HG02973 (cell line): ENCODE measurements around the gene AGAP1.
A peak's percentile ranks its signal among the peaks of the same experiment; 100 is the strongest.

Source experiments
- ATAC-seq: cut with Tn5 transposase; IDR thresholded peaks from one replicate; pipeline ENCODE4 v1.9.1; 2021; ENCODE audit warnings: moderate library complexity; ENCODE audit not compliant: unreplicated experiment

Gene AGAP1

DNA sequence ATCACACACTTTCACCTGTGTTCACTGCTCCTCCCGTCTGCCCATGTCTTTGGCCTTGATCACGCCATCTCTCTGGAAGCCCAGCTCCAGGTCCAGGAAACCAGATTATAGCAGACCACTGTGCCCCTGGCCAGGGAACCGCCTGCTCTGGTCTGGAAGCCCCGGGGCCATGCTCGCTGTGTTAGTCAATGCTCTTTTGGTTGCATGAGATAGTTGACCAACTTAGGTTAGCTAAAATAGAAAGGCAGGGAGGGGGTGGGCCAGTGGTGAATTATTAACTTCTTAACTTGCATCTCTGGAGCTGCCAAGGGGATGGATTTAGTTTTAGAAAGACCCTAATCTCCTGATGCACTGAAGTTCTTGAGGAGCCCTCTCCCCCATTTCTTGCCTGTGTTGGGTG is 232.7 kb downstream of the AGAP1 start:
- no peak for ATAC-seq

DNA sequence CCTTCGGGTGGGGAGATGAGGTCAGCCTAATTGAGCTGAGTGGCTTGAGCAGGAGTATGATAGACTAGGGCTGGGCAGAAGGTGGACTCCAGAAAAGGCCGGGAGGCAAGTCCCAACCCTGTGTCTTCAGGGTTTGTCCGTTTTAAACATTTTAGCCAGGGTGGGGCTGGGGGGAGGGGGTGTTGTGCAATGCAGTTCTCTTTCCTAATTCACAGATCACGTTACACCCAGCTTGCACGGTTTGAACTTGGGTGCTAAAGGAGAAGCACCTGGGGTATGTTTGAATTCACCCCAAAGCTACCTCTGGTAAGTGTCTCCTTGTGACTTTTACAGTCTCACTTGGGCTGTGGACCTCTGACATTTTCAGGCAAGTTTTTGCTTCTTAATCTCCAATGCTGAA is 233.3 kb downstream of the AGAP1 start:
- no peak for ATAC-seq

DNA sequence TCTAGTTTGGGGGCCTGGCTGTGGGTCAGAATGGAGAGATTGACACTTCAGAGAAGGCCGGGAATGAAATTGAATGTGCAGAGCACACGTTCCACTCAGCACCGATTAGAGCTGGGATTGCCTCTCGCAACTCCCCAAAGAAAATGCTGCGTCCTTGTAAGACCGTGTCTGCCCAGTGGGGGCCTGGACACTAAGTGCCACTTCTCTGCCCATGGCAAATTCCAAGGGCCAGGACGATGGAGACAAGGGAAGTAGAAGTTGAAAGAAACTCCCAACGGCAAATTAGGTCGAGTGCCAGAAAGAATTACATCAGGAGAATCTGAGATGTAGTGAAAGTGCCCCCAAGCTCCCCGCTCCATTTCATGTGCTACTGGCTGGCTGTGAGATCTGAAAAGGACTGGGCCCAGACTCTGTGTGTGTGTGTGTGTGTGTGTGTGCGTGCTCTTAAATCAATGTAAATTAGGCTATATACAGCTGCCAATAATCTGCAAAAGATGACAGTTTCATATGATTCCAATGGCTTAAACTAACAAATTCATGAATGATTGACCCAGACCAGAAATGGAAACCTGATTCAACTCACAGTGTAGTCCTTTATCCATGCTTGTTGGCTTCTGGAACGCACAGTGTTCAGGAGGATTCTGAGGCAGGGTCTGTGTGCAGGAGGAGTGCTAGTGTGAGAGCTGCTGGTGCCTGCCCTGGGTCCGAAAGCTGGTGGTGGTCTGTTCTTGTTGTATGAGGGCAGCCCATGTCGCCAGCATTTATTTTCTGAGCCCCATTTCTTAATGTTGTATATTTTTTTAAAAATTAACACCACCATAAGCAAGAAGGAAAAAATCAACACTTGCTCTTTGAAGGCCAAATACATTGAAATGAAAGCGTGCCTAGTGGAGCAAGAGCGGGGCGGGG is 234.3 kb downstream of the AGAP1 start:
- no peak for ATAC-seq

DNA sequence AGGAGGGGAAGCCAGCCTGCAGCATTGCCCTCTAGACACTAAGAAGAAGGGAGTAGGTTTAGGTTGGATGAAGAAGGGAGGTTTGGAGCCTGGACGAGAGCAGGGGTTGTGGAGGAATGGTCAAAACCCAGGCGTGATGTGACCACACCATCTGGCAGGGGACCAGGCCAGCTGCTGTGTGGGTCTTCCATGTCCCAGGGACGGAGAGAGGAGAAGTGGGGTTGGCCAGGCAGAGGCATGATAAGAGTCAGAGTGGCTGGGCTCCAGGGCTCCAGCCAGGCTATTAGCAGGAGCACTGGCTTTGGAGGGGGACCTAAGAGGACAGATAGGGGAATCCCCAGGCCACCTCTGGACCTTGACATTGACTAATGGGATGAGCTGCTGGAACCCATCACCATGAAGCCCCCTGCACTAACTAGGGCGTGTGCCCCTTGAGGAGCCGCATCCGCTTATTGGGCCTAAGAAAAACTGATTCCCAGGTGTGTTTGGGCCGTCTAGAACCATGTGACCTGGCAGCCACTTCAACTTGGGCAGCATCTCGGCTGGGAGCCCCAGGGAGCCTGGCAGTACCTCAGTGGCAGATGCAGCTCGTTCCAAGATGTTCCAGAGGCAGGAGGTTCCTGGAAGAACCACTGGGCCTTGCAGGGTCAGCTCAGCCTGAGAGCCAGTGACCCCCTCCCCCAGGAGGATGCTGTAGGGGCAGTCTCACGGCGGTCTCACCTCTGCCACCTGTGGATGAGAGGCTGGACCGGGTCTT is 235.1 kb downstream of the AGAP1 start:
- ATAC-seq: no peak

DNA sequence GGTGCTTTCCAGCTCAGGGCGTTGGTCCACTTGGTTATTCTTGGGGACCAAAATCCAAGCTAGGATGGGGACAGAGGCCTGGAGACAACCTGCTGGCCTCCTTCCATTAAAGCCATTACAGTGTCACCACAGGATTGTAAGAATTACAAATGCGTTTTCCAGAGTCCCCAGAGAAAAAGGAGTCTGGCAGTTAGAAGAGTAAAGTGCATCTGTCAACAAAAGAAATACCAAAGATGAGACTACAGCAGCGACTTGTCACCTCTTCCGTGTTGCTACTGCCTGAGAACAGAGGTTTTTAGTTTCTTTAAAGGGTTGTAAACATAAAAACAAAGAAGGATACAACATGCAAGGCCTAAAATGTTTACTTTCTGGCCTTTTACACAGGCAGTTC is 235.7 kb downstream of the AGAP1 start:
- ATAC-seq: no peak

DNA sequence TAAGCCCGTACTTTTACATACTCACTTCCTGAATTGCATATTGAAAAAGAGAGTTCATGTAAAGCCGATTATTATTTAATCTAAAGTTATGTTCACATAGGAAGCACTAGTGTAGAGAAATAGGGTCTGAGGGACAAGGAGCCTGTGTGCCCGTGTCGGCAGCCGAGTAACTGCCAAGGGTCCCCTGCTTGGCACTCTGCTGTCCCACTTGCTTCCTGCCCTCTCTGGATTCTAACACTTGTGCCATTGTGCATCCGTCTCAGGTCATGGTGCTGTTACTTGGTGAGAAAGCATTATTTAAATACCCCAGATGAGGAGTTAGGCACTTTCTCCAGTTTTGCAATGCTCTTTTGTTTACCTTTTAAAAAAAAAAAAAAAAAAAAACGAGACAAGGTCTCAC is 236.3 kb downstream of the AGAP1 start:
- ATAC-seq: no peak

DNA sequence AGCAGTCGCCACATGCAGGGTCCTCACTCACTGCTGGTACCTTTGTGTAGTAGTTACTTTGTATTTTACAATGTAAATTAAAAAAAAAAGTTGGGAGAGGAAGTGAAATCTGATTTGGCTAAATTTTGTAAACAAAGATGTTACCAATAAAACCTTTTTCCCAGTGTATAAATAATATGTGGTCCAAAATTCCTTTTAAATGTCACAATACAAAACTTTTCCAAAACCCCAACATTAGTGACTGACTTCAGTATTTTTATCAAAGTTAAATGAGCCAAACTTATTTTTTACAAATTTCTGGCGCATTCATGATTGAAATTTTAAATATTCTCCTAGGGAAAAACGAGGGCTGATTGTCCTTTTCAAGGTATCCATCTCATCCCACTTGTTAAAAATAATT is 239.9 kb downstream of the AGAP1 start:
- no peak for ATAC-seq

DNA sequence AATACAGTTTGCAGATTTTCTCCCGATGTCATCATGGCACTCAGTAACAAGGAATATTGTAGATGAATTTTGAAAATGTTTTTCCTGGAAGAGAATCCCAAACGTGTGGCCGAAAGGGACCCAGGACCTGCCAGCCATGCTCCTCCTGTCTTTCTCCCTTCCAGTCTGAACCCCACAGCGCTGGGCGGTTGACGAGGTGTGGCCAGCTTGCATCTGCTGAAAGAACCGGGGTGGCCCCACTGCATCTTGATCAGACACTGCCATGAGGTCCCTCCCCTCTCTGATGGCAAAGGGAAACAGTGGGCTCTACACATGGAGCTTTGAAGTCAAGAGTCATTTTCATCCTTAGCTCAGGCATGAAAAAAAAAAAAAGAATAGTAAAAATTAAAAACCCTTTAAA is 240.3 kb downstream of the AGAP1 start:
- ATAC-seq: no peak

DNA sequence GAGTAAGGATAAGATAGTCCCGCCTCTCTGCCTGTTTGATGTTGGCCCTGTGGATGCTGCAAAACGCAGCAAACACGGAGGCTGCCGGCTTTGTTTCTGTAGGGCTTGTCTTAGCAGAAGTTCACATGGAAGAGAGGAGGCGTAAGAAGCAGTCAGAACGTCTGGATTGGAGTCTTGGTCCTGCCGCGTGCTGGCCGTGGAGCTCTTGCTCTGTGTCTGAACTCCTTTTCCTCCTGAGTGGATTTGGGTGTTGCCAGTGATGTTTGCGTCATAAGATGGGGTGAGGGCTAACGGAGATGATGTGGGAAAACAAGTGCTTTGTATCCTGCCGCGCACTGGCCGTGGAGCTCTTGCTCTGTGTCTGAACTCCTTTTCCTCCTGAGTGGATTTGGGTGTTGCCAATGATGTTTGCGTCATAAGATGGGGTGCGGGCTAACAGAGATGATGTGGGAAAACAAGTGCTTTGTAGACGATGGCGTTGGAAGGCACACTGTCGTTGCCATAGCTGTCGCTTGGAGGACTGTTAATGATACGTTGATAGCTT is 240.9 kb downstream of the AGAP1 start:
- no peak for ATAC-seq

DNA sequence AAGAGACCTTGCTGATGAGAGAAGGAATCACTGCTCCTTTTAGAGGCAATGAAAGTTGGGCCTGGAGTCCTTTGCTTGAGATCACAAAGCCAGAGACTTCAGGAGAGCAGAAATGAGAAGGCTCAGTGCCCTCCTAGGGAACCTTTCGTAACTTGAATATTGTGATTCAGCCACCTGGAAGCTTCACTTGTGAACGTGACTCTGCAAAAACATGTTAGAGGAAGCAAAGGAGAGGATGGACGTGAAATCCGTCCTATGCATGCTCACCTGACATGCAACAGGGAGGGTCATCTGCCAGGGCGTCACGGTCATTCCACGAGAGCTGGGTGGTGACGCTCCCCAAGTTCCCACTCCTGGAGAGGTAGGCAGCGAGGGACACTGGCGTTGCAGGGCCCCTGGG is 243.6 kb downstream of the AGAP1 start:
- ATAC-seq: no peak

DNA sequence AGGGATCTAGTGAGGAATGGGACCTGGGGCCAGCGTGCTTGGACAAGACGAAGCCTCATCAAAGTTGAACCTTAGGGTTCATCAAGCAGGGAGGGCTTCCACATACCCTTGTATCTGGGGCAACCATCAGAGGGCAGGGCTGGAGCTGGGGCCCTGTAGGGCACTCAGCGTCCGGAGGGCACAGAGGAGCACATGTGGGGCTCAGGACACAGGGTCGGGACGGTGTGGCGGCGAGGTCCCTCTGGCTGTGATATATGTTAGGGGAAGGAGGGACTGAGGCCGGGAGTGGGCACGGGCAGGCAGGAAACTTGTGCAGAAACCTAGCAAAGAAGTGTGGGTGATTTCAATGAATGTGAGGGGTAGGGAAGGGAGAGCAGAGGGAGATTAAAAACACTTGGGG is 244.0 kb downstream of the AGAP1 start:
- ATAC-seq: no peak

DNA sequence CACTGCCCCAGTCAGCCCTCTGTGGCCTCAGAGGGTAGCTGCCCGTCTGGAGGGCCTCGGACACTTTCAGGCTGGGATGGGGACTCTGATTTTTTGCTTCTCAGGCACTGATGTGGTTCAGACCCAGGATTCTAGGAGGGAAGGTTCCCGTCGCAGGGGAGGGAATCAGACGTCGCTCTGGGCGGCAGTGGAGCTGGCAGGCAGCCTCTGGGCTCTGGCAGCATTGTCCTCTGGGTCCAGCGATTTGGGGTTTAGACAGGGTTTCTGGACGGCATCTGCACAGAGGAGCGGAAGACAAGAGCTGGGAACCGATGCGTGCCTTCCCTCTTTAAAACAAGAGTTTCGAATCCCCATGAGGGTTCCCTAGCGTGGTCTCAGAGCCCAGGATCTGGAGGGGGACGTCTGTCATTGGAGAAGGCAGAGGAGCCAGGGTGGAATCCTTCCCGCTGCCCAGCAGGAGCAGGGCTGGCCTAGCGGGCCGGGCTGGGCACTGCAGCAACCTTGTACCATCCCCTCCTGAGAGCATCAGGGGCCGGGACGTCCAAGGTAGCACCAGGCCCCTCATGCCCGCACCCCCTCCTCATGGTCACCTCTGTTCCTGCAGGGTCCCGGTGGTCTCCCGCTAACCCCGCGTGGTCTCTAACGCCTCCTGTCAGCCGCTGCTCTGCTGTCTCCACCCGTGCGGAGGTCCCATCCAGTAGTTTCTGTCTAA is 246.0 kb downstream of the AGAP1 start:
- ATAC-seq: no peak

DNA sequence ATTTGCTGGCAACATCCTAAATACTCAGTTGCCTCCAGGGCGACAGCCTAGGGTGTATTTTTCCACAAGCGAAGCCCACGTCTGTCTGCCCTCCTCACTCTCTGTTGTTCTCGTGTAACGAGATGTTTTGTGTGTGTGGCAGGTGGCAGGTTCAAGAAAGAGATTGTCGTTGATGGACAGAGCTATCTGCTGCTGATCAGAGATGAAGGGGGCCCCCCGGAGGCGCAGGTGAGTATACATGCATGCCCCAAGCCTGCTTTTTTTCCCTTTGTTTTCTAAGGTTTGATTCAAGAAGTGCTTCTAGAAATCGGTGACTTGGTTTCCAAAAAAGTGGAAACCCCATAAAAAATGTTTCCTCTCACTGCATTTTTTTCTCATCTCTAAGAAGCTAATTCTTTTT is 247.0 kb downstream of the AGAP1 start:
- no peak for ATAC-seq

DNA sequence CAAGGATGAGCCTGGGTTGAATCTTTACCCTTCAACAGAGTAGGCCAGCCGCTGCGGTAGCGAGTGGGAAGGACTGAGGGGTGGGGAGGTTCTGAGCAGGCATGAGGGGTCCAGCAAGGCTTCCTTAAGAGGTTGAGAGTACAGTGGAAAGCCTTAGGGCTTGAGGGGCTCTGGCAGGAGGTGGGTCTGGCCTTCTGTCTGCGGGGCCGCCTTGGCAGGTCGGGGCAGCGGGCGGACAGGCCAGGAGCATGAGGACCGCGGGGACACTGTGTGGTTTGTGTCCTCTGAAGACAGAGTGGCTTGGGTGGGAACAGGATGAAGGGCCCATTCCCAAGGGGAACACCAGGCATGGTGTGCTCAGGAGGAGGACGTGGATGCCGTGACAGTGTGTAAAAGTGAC is 250.3 kb downstream of the AGAP1 start:
- no peak for ATAC-seq

DNA sequence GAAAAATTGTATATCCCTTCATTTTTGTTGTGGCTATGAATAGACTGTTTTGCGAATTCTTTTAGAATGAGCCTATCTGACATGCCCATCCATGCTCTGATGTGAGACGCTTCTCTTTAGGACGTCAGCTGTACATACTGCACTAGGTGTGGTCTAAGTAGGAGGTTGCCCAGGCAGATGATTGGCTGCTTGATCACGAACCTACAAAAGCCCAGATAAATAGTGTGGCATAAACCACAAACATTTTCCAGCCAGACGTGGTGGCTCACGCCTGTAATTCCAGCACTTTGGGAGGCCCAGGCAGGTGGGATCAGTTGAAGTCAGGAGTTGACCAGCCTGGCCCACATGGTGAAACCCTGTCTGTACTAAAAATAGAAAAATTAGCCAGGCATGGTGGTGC is 251.8 kb downstream of the AGAP1 start:
- no peak for ATAC-seq

DNA sequence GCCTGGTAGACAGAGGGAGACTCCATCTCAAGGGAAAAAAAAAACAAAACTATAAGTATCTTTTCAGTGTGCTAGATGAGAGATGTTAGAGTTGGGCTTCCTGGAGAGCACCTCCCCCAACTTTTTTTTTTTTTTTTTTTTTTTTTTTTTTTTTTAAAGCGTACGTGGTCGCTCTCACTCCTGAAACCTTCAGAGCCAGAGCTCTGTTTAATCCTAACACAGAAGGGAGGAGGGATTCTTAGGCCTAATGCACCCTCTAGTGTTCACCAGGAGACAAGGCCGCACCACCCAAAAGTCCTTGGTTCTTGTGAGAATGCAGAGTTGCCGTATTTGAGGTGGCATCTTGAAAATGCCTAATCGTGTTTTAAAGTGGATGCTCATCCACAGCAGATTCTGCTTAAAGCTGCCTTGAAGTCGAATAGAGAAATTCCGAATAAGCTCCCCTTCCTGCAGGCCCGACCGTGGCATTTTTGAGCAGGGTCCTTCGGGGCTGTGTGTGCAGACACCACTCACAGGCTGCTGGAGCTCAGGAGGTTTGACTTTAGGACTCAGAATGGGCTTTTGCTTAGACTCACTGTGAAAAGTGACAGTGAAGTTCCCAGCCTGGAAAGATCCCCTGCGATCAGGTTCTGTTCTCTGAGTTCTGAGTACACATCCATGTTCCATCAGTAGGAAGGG is 252.6 kb downstream of the AGAP1 start:
- peak; percentile 67 for ATAC-seq

DNA sequence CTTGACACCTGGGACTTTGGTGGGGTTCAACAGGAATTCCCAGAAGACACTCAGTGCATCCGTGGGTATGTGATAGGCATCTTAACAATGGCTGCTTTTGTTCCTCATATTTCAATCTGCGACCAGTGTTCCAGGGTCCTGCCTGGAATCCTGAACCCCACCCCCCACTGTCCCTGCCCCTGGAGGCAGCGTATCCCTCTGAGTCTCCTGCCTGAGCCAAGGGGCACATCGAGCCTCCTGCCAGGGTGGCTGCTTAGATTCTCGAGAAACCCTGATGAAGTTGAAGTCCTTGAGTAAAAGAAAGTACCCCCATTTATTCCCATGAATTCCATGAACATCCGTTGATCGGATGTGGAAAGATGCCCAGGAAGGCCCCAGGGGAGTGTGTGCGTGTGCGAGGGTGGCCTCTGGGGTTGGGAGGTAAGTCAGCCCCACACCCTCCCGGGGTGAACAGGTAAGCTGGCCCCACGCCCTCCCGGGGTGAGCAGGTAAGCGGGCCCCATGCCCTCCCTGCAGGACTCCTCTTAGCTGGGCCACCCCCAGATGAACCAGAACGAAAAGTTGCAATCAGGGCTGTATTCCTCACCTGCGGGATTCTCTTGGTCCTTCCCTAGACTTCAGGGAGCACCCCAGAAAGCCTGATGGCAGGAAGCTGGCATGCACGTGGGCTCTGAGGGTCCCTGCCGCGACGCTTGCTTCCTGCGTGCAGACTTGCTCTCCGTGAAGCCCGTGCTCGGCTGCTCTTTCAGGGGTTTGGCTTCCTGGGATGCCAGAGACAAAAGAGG is 253.3 kb downstream of the AGAP1 start:
- no peak for ATAC-seq

DNA sequence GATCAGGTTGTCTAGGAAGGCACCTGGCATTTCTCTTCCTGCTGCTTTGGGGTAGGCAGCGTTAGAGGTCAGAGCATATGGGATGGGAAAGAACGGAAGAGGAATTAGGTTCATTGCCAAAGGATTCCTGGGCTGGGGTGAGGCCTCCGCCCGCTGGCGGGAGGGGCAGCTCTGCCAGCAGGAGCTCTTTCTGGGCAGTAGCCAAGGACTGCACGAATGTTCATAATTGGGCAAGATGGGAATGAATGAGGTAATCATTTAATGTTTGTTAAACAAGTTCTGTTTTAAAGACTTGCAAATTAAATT is 253.9 kb downstream of the AGAP1 start:
- ATAC-seq: no peak

DNA sequence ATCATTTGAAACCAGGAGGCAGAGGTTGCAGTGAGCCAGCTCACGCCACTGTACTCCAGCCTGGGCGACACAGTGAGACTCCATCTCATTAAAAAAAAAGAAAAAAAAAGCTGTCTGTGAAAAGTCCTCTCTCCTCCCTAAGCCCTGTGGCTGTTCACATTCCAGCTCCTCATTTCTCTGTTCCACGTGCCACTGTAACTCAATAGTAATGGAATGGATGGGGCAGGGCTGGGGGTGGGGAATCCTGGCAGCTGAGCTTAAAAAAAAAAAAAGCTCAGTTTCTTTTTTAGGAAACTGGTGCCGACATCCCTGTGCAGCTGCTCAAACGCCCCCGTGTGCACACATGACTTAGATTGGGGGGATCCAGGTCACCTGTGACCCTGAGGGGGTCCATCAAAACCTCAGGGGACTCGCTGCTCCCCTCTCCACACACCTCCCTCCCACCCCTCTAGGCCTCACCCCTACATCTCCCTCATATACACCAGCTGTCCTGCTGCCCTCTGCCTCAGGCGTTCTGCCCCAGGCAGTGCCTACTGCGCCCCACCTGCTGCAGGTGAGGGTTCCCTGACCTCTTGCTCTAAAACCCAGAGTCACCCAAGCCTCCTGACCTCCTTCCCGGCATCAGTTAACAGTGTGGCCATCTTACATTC is 255.4 kb downstream of the AGAP1 start:
- ATAC-seq: no peak

DNA sequence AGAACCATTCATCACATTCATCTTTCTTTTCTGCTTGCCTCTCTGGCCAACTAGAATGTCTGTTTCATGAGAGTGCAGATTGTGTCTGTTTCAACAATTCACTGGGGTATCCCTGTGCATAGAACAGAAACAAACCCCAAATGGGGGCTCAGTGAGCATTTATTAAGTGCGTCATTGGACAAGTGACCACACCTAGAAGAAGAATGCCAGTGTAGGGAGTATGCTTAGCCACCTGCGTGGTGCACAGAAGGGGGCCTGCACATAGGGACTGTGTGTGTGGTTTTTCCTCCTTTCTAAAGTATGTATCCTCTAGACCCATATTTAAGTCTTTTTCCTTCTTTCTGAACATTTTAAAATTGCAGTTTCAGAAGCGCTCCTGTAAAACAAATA is 255.9 kb downstream of the AGAP1 start:
- ATAC-seq: no peak
